H1 (cell line): ENCODE measurements around the gene C1QA.

Source experiments
- CEBPB ChIP-seq: IDR thresholded peaks from 2 replicates; pipeline ENCODE4 v1.6.1; 2012; ENCODE audit warnings: low read depth, low read length
- EZH2 ChIP-seq: fragments of 200-600 bp; sonication (generic); IDR thresholded peaks from 2 replicates; pipeline ENCODE4 v1.7.1; 2012; ENCODE audit warnings: low read depth, mild to moderate bottlenecking, moderate library complexity, low read length, inconsistent platforms; ENCODE audit not compliant: severe bottlenecking
- POLR2AphosphoS5 ChIP-seq: IDR thresholded peaks from 2 replicates; pipeline ENCODE4 v1.6.1; 2011; ENCODE audit warnings: low read depth, low read length

- TF ChIP-seq POLR2AphosphoS5 (no peak), CEBPB (no peak), EZH2 (no peak)
Observed at GRCh38 chr1:22626237-22627157, 9.9 kb upstream of the C1QA start.
